Measurements from ENCODE around the gene SP1. TPM values are rescaled to one million over a fixed set of nuclear protein-coding genes. Genes with fewer than 3 reads are reported as not detected.

Gene SP1
- total and polyA plus RNA-seq, 2 donors (not counting 1 experiment from before 2014, with no cell fraction given), result 26.0 to 129 TPM

DNA sequence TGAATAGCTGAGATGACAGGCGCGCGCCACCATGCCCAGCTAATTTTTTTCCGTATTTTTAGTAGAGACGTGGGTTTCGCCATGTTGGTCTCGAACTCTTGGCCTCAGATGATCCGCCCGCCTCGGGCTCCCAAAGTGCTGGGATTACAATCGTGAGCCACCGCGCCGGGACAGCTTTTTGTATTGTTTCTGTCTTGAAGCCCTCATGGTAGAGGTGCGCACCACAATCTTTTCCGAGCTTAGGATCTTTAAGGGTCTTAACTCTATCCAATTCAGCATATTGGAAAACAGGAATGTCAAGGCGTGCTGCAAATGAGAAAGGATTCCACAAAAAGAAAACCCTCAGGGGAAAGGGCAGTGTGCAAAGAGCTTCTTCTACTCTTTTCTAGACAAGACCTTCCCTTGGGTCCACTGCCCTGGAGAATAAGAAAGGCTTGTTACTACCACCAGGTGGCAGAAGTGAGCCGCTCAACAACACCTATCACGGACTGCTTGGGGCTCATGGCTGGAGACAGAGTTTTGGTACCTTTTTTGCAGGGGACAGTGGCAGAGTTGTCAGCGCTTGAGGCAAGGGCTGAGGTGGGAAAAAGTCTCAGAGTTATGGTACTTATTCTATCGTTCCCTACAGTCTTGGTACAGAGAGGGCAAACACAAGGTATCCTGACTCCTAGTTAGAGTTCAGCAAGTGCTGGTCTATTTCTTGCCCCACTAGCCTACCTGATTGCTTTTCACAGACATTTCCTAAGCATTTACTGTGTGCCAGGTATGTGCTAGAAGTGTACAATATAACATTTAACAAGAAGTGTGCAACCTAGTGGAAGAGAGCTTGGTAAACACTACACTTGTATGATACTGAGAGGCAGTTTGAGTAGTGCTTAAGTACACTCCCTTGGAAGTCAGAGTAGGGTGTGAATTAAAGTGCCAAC lies 27.4 kb upstream of the SP1 start:
- Histone ChIP-seq H3K4me3 (ENCODE audit: control extremely low read depth in 1 of 5, extremely low read depth in 1 of 5, insufficient read depth in 1 of 5, low read depth in 2 of 5, low read length in 4 of 5) (no peak overlapping the region), H4K20me1 (ENCODE audit: control insufficient read depth, insufficient read depth, low read length, poor library complexity, severe bottlenecking) (no peaks in the 10 kb centered on the region), H3K27ac (ENCODE audit: low read length in 2 of 2) (no peak overlapping the region), H3K9me3 (ENCODE audit: control extremely low read depth in 1 of 3, control insufficient read depth in 2 of 3, insufficient read depth in 1 of 3, low read length in 2 of 3) (no peaks in the 10 kb centered on the region), H3K36me3 (replicated peaks in 1 of 2; ENCODE audit: control extremely low read depth in 1 of 2, control insufficient read depth in 1 of 2, extremely low read depth in 1 of 2, insufficient read depth in 2 of 2, low read length in 1 of 2) (no peaks in the 10 kb centered on the region), H3K4me2 (replicated peaks; ENCODE audit: low read depth, low read length, poor library complexity, severe bottlenecking) (no peak overlapping the region), H3K9ac (ENCODE audit: low read length) (no peak overlapping the region), H3K4me1 (ENCODE audit: control insufficient read depth in 2 of 2, insufficient read depth in 2 of 2, low read length in 2 of 2) (peaks cover 4 to 5% of the 10 kb centered on the region in 2 donors), H3K27me3 (replicated peaks in 1 of 4; ENCODE audit: control extremely low read depth in 1 of 4, control insufficient read depth in 3 of 4, insufficient read depth in 4 of 4, low read length in 3 of 4) (no peaks in the 10 kb centered on the region), H3K79me2 (ENCODE audit: control insufficient read depth, insufficient read depth, low read length) (no peaks in the 10 kb centered on the region), H2AFZ (ENCODE audit: insufficient read depth, low read depth, low read length, poor library complexity, severe bottlenecking) (peak overlapping the region; percentile 43)
- CTCF ChIA-PET, result interaction anchor here (0.6 to 14.3 kb wide), 46 partner anchors 8 to 223 kb away, joined by 3 to 384 read pairs (median 5); partner anchors contain the start of genes AAAS, AMHR2, MYG1 and NPFF
- Mint-ChIP-seq H3K27ac (peak overlapping the region; percentile 61), H3K27me3 (no peaks in the 10 kb centered on the region), H3K9me3 (ENCODE audit: insufficient read depth) (no peaks in the 10 kb centered on the region), H3K4me3 (no peak overlapping the region), H3K4me1 (peaks cover 6% of the 10 kb centered on the region)
- intact Hi-C loops (cut with micrococcal nuclease), result loop anchor here (1.0 to 2.0 kb wide), 6 partner anchors 27 to 156 kb away; no protein-coding TSS in a partner anchor
- ATAC-seq (ENCODE audit: low read depth), result peak; percentile 100
- TF ChIP-seq CTCF (IDR thresholded peaks at IDR 0.05) (peak; percentile 87), EZH2 (IDR thresholded peaks at IDR 0.05; ENCODE audit: borderline replicate concordance, insufficient read depth, low read depth, low read length, poor library complexity, severe bottlenecking) (no peak)
- 57% methylated on average over 13 of the region's 21 CpGs for WGBS (ENCODE audit: insufficient coverage)
- POLR2A ChIA-PET, result interaction anchor here (0.5 to 2.7 kb wide), 14 partner anchors 17 to 322 kb away, joined by 3 to 12 read pairs (median 5); partner anchors contain the start of genes MAP3K12, SP1 and TARBP2
- DNase-seq, result peak; percentile 91
